GM19372 (cell line): ENCODE data around the gene CTCF.

Experiments used
- ATAC-seq: cut with Tn5 transposase; IDR thresholded peaks from one replicate; pipeline ENCODE4 v1.9.1; 2021; ENCODE audit warnings: mild to moderate bottlenecking, low read depth, moderate library complexity; ENCODE audit not compliant: unreplicated experiment

CTCF gene

DNA sequence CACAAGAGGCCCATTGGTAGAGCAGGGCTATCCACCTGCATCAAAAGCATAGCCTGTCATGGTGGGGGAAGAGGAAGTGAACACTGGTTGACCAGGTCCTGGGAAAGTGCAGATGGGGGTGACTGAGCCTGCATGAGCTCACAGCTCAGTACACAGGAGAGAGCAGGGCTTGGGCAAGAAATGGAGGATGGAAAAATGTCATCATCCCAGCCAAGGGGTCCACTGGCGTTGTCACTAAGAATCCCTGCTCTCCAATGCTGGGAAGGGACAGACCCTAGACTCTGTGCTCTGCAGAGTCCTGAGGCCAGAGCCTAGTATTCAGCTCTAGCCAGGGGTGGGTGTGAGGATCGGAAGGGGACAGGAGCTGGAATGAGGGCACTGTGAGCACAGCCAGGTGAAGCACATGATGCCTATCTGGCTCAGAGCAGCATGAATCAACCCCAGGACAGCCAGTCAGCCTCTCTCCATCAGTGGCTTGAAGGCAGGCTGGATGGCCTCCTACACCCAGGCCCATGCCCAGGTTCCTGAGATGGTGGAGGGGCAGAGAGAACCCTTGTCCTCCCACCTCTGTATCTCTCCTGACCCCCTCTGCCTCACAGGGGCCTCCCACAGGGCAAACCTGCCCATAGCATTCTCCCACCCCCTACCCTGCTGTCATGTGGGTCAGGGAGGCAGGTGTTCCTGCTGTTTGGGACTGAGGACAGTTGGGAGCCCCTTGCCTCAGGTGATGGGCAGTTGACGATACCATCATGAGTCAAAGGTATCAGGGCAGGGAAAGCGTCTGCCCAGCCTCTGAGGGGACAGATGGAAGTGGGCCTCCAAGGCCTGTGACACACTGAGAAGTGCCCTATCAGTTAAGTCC is 13.8 kb upstream of the CTCF start:
- no peak for ATAC-seq

DNA sequence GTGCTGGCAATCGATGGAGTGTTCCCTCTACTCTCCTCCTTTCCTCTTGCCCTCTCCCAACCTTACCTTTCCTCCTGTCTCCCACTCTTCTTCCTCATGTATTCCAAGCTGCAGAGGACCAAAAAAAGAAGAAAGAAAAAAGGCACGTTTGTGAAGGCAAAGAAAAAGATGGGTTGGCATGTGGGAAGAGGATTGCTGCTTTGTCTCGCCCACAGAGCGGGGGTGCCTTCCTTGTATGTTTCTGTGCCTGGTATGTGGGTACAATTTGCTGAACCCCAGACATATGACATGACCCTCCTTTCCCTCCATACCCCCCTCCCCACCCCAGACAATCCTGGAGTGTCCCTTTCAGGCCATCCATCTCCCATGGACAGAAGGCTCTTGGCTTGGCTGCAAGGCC is 13.1 kb upstream of the CTCF start:
- no peak for ATAC-seq

DNA sequence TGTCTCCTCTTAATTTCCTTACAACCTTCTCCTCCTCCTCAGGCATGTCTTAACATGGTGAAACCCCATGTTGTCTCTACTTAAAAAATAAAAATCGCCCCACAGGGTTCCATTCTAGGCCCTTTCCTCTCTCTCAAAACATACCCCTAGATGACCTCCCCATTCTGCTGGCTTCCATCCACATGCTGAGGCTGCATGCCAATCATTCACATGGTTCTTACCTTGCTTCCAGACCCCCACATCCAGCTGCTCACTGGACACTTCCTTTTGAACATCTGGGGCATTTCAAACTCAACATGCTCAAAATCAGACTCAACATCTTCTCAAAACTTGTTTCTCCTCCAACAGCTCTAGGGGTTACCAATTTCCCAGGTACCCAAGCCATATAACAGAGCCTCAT is 12.4 kb upstream of the CTCF start:
- ATAC-seq, result no peak

DNA sequence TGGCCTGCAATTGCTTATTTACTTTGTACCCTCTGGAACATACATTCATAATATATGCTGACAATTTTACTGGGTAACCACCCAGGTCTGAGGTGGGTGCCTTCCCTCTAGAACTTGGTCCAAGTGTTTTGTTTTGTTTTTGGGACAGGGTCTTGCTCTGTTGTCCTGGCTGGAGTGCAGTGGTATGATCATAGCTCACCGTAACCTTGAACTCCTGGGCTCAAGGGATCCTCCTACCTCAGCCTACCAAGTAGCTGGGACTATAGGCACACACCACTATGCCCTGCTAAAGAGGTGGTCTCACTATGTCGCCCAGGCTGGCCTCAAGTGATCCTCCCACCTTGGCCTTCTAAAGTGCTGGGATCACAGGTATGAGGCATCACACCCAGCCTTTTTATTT is 11.2 kb upstream of the CTCF start:
- ATAC-seq, result no peak

DNA sequence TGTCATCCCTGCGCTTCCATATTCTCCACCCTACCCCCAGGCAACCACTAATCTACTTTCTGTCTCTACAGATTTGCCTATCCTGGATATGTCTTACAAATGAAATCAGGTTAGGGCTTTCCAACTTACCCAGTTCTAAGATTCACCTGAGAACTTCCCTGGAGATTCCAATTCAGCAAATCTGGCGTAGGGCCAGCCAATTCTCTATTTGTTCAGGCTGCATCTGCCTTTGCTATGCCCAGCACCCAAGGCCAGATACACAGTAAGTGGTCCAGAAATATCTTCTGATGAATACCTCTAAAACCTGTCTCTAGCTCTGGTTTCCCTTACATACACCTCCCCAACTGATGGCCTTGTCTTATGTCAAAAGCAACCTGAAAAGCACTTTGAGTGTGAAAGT is 10.4 kb upstream of the CTCF start:
- ATAC-seq, result no peak

DNA sequence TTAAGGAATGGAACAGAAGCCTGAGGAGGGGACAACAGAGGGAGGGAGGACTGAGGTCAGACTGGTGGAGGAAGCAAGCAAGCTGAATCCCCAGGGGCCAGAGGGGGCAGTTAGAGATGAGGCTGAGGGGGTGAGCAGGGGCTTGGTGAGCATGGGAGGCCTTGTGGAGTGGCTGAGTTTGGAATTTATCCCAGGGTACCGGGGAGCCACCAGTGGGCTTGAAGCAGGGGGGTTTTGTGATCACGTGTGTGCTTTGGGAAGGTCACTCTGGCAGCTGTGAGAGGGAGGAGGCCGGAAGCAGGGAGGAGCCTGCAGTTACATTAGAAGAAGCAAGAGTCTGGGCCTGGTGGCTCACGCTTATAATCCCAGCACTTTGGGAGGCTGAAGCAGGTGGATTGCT is 9.8 kb upstream of the CTCF start:
- ATAC-seq, result no peak

DNA sequence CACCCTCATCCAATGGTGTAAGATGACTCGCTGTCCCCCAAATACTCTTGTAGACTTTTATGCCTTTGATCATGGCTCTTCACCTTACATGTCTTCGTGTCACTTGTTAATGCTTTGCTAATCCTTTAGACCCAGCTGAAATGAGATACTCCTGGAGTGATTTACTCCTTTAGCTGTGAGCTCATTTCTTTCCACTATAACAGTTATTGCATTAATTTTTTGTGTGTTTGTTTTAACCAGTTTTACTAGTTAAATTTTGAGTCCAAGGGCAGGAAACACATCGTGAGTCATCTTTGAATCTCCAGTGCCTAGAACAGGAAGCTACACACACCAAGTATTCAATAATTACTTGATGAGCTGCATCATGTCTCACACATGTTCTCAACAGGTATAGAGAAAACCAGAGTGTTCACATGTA is 6.5 kb upstream of the CTCF start:
- ATAC-seq, result no peak

DNA sequence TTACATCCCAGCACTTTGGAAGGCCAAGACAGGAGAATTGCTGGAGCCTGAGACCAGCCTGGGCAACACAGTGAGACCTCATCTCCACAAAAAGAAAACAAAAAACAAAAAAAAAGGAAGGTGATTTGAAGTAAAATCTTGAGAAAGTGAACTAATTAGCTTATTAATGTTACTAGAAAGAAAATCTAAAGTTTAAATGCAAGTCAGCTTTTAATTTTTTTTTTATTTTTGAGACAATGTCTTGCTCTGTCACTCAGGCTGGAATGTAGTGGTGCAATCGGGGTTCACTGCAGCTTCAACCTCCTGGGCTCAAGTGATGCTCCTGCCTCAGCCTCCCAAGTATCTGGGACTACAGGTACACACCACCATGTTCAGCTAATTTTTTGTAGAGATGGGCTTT is 3.5 kb upstream of the CTCF start:
- no peak for ATAC-seq

DNA sequence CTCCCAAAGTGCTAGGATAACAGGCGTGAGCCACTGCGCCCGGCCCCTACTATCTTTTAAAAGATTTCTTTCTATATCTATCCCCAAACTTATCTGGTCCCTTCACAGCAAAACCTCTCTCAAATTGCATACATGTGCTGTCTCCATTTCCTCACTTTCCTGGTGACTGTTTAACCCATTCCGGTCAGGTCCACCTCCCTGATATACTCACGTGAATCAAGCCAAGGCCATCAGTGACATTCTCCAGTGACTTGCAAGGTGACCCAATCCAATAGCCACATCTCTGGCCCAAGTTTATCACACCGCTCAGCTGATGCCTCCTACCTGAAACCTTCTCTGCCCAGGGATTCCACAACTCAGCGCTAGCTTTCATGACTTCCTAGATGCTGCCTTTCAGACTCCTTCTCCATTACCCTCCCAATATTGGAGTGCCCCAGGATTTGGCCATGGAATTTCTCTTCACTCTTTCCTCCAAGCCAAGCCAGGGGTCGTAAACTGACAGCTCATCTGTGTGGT is 1.4 kb upstream of the CTCF start:
- ATAC-seq, result no peak

DNA sequence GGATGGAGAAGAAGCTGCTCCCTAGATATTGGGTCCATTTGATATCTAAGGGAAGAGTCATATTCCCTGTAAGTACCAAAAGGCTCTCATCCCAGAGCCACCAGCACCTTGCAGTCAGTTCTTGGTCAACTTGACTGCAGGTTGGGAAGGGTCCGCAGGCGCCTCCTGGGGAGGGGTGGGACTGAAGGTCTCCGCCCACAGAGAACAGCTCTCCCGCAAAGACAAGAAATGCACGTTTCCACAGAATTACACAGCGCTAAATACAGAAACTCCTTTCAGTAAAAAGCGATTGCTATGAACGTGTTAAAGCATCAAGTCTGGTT is 864 bp upstream of the CTCF start:
- ATAC-seq, result no peak

DNA sequence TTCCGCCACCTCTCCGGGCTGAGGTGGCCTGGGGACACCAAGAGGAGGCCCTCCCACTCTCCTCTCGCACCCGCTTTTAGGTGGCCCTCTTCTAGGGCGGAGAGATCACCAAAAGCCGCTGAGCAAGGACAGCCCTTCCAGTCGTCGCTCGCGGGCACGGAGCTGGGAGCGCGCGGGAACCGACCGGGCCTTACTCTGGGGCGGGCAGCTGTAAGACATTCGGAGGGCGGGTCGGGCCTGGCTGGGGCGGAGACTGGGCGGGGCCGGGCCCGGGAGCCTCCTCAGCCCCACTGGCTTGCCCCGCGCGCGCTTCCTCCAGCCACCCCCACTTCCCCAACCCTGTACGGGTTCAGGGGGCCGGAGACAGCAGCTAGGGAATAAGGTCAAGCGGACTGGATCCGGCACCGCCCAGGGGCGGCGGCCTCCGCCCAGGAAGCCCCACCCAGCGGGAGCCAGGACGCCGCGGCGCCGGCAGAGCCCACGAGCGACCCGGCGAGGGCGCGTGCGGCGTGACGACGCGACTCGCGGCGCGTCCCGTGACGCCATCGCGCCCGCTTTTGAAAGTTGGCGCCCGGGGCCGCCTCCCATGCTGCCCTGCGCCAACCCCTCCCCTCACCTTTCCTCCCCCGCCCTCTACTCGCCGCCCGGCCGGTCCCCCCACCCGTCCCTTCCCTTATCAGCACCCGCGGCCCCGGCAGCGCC is 351 bp upstream of the CTCF start:
- peak; percentile 74 for ATAC-seq

DNA sequence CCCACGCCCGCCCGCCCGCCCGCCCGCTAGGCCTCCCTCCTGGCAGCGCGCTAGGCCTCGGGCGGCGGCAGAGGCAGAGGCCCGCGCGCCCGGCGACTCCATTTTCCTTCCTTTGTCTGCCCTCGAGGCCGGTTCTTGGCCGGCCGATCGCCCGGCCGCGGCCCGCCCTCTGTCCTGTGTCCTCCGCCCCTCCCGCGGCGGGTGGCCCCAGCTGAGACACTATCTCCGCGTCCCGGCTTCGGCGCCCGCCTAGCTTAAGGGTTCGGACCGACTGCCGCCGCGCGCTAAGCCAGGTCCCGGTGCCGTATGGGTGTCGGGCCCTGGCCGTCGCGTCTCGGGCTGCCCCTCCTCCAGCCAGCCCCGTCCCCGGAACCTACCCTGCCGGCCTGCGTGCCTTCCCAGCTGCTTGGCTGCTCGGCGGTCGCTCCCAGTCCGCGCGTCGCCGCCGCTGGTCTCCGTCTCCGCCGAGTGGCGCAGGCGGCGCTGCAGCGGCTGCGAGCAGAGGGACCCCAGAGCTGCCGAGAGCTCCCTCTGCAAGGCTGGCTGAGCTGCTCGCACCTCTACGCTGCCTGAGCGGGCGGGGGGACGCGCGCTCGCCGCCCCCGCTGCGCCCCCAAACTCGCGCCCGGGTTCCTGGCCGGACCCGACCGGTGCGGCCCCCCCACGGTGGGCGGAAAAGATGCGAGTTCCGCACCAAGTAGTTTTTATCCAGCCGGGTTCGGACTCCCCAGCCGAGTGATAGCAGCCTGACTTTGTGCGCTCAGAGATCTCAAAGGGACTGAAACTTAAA is 787 bp downstream of the CTCF start:
- ATAC-seq, result peak; percentile 4

DNA sequence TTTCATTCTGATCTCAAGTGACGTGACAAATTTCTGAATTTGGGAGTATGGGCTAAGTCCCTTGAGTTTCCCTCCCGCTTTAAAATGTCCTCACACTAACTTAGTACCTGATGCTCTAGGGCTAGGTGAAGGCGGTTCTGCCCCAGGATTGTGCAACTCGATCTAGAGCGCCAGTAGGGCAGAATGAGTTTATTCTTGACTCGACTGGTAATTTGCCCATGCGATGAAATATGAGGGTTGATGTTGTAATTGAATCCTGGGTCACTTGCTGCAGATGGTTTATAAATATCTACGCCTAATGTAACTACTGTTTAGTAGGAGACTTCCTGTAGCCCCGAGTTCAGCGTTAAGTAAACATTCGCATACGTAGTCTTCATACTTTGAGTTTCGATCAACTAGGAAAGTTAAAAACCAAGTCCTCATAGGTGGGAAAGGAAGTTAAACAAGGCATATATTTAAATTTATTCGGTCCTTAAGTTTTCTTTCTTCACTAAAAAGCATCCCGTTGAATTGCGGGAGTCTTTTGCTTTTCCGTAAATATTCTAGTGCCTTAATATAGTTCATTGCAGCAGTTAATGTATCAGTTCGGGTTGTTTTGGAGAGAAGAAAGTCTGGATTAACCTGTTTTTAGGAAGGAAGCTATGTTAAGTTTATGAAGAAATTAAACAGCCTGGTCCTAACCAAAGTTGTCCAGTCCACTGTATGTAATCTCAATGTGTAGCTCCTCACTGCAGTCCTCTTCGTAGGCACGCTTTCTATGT is 1.6 kb downstream of the CTCF start:
- ATAC-seq, result no peak

DNA sequence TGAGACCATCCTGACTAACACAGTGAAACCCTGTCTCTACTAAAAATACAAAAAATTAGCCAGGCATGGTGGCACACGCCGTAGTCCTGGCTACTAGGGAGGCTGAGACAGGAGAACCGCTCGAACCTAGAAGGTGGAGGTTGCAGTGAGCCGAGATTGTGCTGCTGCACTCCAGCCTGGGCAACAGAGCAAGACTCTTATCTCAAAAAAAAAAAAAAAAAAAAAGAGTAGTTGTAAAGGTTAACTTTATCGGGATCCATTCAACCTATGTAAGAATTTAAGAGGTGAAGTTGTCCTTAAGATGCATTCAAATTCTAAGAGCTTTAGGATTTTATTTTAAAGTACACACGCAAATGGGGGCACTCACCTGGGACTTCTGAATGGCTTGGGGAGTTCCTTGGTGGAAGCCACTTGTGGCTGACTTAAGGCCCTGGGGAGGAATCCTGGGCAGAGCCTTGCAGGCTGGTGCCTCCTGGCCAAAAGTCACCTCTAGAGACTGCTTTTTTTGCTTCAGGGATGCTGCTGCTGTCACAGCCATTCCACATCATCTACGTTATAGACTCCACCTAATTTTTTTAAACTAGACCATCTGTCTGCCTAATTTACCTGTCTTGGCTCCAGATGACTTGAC is 3.3 kb downstream of the CTCF start:
- no peak for ATAC-seq

DNA sequence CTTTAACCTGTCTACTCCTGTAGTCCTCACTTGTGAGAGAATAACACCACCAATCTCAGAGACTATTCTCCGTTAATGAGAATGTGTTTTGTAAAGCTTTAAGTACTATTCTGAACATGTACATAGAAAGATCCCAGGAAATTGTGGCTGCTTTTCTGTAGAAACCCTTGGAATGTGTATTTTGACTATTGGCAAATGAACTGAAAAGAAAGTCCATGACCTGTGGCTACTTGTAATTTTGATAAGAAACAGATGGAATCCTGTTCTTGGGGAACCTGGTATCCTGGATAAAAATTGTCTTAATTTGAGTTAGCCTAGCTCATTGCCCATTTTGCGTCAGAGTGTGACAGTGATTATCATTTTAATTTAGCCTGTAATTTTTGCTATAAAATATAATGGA is 9.1 kb downstream of the CTCF start:
- ATAC-seq, result no peak

DNA sequence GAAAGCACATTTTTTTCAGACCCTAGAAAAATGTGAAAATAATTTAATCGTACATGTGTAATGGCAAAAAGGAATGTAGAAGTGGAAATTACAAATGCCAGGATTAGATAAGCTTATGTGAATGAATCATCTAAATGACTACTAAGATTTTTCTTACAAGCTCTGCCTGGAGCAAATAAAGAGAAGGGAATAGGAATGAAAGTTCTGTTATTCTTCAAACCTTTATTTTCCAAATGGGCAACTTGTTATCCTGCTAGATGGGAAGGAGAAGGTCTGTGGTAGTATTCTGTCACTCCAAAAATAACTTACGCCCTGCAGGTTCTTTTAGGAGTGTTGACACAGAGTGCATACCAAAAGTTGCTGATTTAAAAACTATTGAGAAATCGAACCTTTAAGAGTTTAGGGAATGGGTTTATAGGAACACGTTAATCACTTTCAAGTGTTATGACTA is 9.7 kb downstream of the CTCF start:
- ATAC-seq, result no peak

DNA sequence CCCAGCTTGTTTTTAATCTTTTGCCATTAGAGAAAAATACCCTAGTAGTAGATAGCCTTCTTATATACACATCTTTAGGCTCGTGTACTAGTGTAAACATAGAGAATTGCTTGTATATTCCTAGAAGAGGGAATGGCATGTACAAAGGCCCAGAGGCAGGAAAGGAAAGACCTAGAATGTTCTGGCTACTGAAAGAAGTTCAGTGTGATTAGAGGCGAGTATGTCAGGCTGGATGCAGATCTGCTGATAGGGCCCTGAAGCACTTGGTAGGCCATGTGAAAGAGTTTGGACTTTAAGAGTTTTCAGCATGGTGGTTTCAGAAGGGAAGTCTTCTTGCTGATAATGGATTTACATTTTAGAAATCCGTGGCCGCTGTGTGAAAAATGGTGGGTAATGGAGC is 17.4 kb downstream of the CTCF start:
- ATAC-seq, result no peak

DNA sequence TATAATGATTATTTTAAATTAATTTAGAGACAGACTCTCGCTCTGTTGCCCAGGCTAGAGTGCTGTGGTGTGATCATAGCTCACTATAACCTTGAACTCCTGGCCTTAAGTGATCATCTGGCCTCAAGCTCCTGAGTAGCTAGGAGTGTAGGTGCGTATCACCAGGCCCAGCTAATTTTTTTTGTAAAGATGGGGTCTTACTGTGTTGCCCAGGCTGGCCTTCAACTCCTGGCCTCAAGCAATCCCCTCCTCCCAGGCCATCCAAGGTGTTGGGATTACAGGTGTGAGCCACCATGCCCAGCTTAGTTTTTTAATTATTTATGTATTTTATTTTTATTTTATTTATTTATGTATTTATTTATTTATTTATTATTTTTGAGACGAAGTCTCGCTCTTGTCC is 17.9 kb downstream of the CTCF start:
- ATAC-seq, result no peak

DNA sequence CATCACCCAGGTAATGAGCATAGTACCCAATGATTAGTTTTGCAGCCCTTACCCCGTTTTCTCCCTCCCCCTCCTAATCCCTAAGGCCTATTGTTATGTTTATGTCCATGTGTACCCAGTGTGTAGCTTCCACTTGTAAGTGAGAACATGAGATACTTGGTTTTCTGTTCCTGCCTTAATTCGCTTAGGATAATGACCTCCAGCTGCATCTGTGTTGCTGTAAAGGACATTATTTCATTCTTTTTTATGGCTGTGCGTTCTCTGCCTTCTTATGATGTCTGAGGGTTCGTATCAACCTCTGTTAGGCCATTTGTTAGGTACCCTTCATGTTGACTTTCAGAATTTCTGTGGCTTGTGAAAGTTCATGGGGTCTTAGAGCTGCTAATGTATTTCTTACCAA is 31.0 kb downstream of the CTCF start:
- ATAC-seq, result no peak

DNA sequence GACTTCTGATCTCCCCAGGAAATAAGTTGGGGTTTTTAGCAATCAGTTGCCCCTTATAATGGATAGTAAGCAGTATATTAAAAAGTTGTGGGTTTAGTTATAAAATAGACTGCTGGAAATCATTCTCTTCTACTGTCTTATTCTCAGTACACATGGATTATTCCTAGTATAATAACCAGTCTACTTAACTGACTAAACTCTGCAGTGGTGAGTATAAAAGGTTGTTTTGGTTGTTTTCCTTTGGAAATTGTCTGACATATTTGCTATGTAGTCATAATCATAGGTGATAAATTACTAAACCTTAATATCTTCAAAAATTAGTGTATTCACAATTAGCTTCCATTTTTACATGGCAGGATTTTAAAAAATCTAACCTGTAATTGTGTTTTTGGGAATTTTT is 31.4 kb downstream of the CTCF start:
- no peak for ATAC-seq
